RWPE2 (cell line): ENCODE results near the gene NUP214.

Experiments used
- ATAC-seq: fragments of 200-7000 bp; cut with Tn5 transposase; 3 replicates; pipeline ENCODE4 v1.9.1; 2021; ENCODE audit warnings: low read depth
- DNase-seq: peaks from one replicate; pipeline ENCODE4 v3.0.0-alpha.2; 2020; ENCODE audit warnings: low spot score
- H3K27ac ChIP-seq: fragments of 450-650 bp; 2 replicates; pipeline ENCODE4 v1.5.1; 2017; ENCODE audit warnings: mild to moderate bottlenecking; ENCODE audit not compliant: poor library complexity, severe bottlenecking
- H3K27me3 ChIP-seq: fragments of 250-450 bp; sonication (Bioruptor Pico); 2 replicates; pipeline ENCODE4 v1.5.1; 2021; ENCODE audit warnings: mild to moderate bottlenecking, moderate library complexity; ENCODE audit not compliant: insufficient read depth, poor library complexity, severe bottlenecking
- H3K36me3 ChIP-seq: fragments of 250-450 bp; sonication (Bioruptor Pico); 2 replicates; pipeline ENCODE4 v1.5.1; 2020; ENCODE audit warnings: low read depth, mild to moderate bottlenecking, moderate library complexity
- H3K4me1 ChIP-seq: fragments of 250-450 bp; sonication (Bioruptor Pico); 2 replicates; pipeline ENCODE4 v1.5.1; 2021; ENCODE audit warnings: mild to moderate bottlenecking, moderate library complexity; ENCODE audit not compliant: insufficient read depth, poor library complexity, severe bottlenecking
- H3K4me3 ChIP-seq: fragments of 250-450 bp; sonication (Bioruptor Pico); 2 replicates; pipeline ENCODE4 v1.5.1; 2021; ENCODE audit warnings: mild to moderate bottlenecking, moderate library complexity; ENCODE audit not compliant: severe bottlenecking
- H3K9me3 ChIP-seq: fragments of 250-450 bp; sonication (Bioruptor Pico); 2 replicates; pipeline ENCODE4 v1.5.1; 2021; ENCODE audit warnings: mild to moderate bottlenecking, moderate library complexity; ENCODE audit not compliant: severe bottlenecking
- TF ChIP-seq, protein P1 (sequence below): fragments of 450-650 bp; IDR thresholded peaks from one replicate; pipeline ENCODE4 v1.5.1; 2017; ENCODE audit warnings: mild to moderate bottlenecking, moderate library complexity; ENCODE audit not compliant: poor library complexity, severe bottlenecking

Gene NUP214

DNA sequence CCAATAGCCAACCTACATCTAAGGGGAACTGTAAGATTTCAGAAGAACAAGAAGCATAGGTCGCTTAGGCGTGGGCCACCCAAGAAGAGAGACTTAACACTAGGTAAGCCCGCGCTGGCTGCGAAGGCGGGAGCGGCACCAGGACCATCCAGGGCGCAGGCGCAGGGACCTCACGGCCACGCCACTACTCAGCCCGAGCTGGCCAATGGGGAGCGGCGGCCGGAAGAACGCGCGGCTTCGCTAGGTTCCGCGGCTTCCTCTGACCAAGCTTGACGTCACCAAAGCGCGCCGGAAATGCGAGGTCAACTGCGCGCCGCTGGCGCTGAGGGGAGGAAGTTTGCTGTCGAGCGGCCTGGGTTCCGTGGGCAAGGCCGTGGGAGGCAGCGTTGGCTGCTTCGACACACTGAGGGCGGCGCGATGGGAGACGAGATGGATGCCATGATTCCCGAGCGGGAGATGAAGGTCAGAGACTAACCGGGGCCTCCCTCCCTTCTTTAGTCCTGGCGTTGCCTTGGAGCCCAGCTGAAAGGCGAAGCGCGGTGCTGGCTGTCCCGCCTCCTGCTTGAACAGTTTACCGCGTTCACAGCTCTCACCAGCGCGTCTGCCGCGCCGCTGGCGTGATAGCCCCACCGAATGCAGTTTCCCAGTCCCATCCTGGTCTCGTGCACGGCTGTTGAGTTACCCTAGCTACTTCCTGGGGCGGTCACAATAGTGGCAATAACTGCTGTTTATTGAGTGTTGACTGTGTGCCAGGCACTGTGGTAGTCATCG, at the start of gene NUP214:
NUP214 (plus strand) TSS at position 299 of the 771 bp plus-strand sequence; CDS start at position 418, 119 bp downstream.
- peak; percentile 99 for ATAC-seq
- TF ChIP-seq, protein P1, sequence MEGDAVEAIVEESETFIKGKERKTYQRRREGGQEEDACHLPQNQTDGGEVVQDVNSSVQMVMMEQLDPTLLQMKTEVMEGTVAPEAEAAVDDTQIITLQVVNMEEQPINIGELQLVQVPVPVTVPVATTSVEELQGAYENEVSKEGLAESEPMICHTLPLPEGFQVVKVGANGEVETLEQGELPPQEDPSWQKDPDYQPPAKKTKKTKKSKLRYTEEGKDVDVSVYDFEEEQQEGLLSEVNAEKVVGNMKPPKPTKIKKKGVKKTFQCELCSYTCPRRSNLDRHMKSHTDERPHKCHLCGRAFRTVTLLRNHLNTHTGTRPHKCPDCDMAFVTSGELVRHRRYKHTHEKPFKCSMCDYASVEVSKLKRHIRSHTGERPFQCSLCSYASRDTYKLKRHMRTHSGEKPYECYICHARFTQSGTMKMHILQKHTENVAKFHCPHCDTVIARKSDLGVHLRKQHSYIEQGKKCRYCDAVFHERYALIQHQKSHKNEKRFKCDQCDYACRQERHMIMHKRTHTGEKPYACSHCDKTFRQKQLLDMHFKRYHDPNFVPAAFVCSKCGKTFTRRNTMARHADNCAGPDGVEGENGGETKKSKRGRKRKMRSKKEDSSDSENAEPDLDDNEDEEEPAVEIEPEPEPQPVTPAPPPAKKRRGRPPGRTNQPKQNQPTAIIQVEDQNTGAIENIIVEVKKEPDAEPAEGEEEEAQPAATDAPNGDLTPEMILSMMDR = no peak
- Histone ChIP-seq H3K4me3 (peak within 1 kb of the TSS; percentile 64), H3K9me3 (peaks cover 4% of the 10 kb centered on the region), H3K4me1 (no peaks in the 10 kb centered on the region), H3K27ac (peak within 1 kb of the TSS; percentile 39), H3K36me3 (peaks cover 34% of the 10 kb centered on the region), H3K27me3 (no peaks in the 10 kb centered on the region)
- DNase-seq = peak; percentile 98

DNA sequence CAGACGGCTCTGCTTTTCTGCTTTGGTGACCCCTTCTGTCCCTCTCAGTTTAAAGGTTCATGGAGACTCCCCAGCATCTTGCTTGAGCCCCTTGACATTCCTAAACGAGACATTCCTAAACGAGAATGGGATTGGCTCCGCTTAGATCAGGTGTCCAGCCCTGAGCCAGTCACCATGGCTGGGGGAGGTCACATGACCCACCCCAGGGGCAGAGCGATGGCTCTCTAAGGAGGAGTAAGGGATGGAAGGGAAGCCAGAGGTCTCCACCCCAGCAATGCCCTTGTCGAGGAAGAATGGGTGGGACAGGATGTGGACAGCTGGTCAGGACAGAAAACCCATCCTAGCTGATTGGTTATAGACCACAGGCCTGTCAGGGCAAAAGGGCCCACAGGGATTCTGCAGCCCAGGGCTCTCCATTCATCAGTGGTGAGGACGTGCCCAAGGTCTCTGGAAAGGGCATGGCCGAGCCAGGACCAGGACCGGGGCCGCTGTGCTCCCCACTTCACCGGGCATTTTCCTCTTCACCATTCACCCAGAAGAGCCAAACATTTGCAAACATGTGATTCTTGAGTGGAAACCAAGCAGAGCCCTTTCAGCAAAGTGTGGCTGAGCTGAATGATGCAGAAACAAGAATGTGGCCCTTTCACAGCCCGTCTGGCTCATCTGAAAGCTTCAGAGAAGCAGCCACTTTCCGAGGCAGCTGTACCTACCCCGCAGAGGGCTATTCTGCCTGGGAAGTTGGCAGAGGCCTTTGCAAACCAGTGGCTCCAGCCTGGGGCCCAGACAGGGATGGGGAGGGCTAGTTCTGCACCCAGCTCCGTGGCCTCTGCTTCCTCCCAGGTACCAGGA, 48.8 kb upstream of the NUP214 start:
- Histone ChIP-seq H3K27me3 (no peaks in the 10 kb centered on the region), H3K27ac (no peak overlapping the region), H3K4me1 (no peaks in the 10 kb centered on the region), H3K9me3 (peaks cover 12% of the 10 kb centered on the region), H3K4me3 (no peak overlapping the region), H3K36me3 (no peaks in the 10 kb centered on the region)
- no peak for ATAC-seq
- TF ChIP-seq, protein P1 = no peak
- no peak for DNase-seq

DNA sequence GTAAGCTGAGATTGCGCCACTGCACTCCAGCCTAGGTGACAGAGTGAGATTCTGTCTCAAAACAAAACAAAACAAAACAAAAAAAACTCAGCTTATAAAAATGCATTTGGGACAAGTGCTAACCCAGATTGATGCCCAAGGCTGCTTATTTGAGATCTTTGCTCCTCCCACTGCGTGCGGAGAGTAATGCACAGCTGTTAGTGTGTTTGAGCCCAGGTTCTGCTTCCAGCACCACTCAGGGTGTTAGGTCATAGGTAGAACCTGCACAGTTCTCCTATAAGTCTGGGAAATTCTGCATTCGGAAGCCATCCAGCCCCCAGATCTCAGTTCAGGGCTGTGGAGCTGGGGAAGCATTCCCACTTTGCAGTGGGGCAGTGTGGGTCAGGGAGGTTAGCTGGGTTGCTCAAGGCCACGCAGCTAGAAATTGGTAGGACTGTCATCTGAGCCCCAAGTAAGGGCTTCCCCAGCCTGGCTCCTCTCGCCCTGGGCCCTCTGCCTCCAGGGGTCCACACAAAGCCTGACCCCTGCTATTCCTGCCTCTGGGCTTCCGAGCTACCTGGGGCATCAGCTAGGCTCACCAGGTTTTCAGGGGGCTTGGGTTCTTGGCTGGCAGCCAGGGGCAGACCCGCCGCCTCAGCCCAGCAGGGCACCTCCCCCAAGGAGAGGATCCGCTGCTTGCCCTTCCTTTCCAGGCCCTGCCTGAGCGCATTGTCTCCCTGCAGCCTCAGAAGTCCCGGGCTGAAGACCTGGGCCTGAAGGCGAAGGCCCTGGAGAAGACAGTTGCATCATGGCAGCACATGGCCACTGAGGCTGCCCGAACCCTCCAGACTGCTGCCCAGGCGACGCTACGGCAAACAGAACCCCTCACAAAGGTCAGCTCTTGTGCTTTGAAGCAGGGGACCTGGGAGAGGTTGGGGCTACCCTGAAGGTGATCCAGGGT, 46.7 kb upstream of the NUP214 start:
- no peak for DNase-seq
- TF ChIP-seq, protein P1 = no peak
- ATAC-seq = no peak
- Histone ChIP-seq H3K27ac (no peak overlapping the region), H3K36me3 (no peaks in the 10 kb centered on the region), H3K4me1 (peaks cover 7% of the 10 kb centered on the region), H3K27me3 (no peaks in the 10 kb centered on the region), H3K4me3 (no peak overlapping the region), H3K9me3 (peaks cover 12% of the 10 kb centered on the region)

DNA sequence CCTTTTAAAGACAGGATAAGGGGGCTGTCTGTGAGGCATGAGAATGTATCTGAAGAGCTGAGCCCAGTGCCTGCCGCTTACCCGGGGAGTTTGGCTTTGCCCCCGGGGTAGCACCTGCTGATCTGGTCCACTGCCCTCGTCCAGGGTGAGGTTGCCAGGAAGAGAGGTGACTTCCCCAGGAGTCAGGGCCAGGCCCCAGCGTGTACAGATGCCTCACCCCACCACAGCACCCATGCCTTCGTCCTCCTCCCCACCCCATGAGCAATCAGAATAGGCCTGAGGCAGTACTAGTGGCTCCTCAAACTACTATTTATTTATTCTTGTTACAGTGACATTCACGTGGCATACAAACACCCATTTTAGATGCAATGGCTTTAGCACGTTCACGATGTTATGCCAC, 44.8 kb upstream of the NUP214 start:
- H3K27me3 ChIP-seq = no peaks in the 10 kb centered on the region
- no peaks in the 10 kb centered on the region for H3K36me3 ChIP-seq
- no peak overlapping the region for H3K27ac ChIP-seq
- peaks cover 7% of the 10 kb centered on the region for H3K4me1 ChIP-seq
- H3K4me3 ChIP-seq = no peak overlapping the region
- TF ChIP-seq, protein P1 = no peak
- DNase-seq = no peak
- peaks cover 11% of the 10 kb centered on the region for H3K9me3 ChIP-seq
- peak; percentile 79; the same call in 2 of the 3 replicates for ATAC-seq
